ENCODE results near the gene ZNF836. TPM values are rescaled to one million over a fixed set of nuclear protein-coding genes. Genes with fewer than 3 reads are reported as not detected.

ZNF836 gene
- 8.1 TPM for total RNA-seq
- long read RNA-seq, partial matches to known transcripts, result 0 of 2 reads
- long read RNA-seq, other reads (novel, unspliced or antisense), result 1 of 2 reads

- peak within 1 kb of the TSS; percentile 89 for H3K27ac ChIP-seq (replicated peaks)
- no peaks in the 10 kb centered on the region for H3K9me3 ChIP-seq (replicated peaks)
- intact Hi-C loops (cut with micrococcal nuclease), result no loop called here
- peak; percentile 92 for DNase-seq
- no peaks in the 10 kb centered on the region for H3K27me3 ChIP-seq (ENCODE audit: low read depth)
- peaks cover 25% of the 10 kb centered on the region for H3K36me3 ChIP-seq
- peaks cover 34% of the 10 kb centered on the region for H3K4me1 ChIP-seq
- no peak for TF ChIP-seq CTCF (IDR thresholded peaks at IDR 0.05; ENCODE audit: borderline replicate concordance)
- peak within 1 kb of the TSS; percentile 95 for H3K4me3 ChIP-seq
Observed at GRCh38 chr19:52171321-52172169, at the start of gene ZNF836. Gene ZNF836 (minus strand): TSS chr19:52171621. CDS start chr19:52168072, 3,549 bp downstream.

GRCh38 chr19:52221031-52221430 is 49.6 kb upstream of the ZNF836 start:
- H3K4me1 ChIP-seq, result no peaks in the 10 kb centered on the region
- no peak for DNase-seq
- peaks cover 100% of the 10 kb centered on the region for H3K36me3 ChIP-seq
- no peaks in the 10 kb centered on the region for H3K27me3 ChIP-seq (ENCODE audit: low read depth)
- no peak for TF ChIP-seq CTCF (IDR thresholded peaks at IDR 0.05; ENCODE audit: borderline replicate concordance)
- no peaks in the 10 kb centered on the region for H3K9me3 ChIP-seq (replicated peaks)
- no peak overlapping the region for H3K4me3 ChIP-seq
- intact Hi-C loops (cut with micrococcal nuclease), result no loop called here
- H3K27ac ChIP-seq (replicated peaks), result no peak overlapping the region

- peaks cover 100% of the 10 kb centered on the region for H3K36me3 ChIP-seq
- intact Hi-C loops (cut with micrococcal nuclease), result no loop called here
Observed at GRCh38 chr19:52219611-52220010, 48.2 kb upstream of the ZNF836 start.

GRCh38 chr19:52217576-52217975 is 46.2 kb upstream of the ZNF836 start:
- no peaks in the 10 kb centered on the region for H3K27me3 ChIP-seq (ENCODE audit: low read depth)
- peaks cover 100% of the 10 kb centered on the region for H3K36me3 ChIP-seq
- intact Hi-C loops (cut with micrococcal nuclease), result no loop called here
- no peak for TF ChIP-seq CTCF (IDR thresholded peaks at IDR 0.05; ENCODE audit: borderline replicate concordance)
- no peaks in the 10 kb centered on the region for H3K4me1 ChIP-seq
- H3K4me3 ChIP-seq, result no peak overlapping the region
- no peak for DNase-seq
- no peak overlapping the region for H3K27ac ChIP-seq (replicated peaks)
- H3K9me3 ChIP-seq (replicated peaks), result no peaks in the 10 kb centered on the region

More at GRCh38 chr19:52219611-52220010, 48.2 kb upstream of the ZNF836 start:
- Histone ChIP-seq H3K4me1 (no peaks in the 10 kb centered on the region), H3K27me3 (ENCODE audit: low read depth) (no peaks in the 10 kb centered on the region), H3K27ac (replicated peaks) (no peak overlapping the region), H3K4me3 (no peak overlapping the region), H3K9me3 (replicated peaks) (no peaks in the 10 kb centered on the region)
- TF ChIP-seq CTCF (IDR thresholded peaks at IDR 0.05; ENCODE audit: borderline replicate concordance), result no peak
- no peak for DNase-seq

GRCh38 chr19:52216401-52216800 is 45.0 kb upstream of the ZNF836 start:
- peaks cover 100% of the 10 kb centered on the region for H3K36me3 ChIP-seq
- H3K27me3 ChIP-seq (ENCODE audit: low read depth), result no peaks in the 10 kb centered on the region
- intact Hi-C loops (cut with micrococcal nuclease), result no loop called here
- H3K9me3 ChIP-seq (replicated peaks), result no peaks in the 10 kb centered on the region
- TF ChIP-seq CTCF (IDR thresholded peaks at IDR 0.05; ENCODE audit: borderline replicate concordance), result no peak
- H3K27ac ChIP-seq (replicated peaks), result no peak overlapping the region
- H3K4me1 ChIP-seq, result no peaks in the 10 kb centered on the region
- H3K4me3 ChIP-seq, result no peak overlapping the region
- no peak for DNase-seq

All from left ventricle myocardium inferior (tissue), 1 donor.